Measurements from ENCODE around the gene KCNAB2.

Gene KCNAB2

DNA sequence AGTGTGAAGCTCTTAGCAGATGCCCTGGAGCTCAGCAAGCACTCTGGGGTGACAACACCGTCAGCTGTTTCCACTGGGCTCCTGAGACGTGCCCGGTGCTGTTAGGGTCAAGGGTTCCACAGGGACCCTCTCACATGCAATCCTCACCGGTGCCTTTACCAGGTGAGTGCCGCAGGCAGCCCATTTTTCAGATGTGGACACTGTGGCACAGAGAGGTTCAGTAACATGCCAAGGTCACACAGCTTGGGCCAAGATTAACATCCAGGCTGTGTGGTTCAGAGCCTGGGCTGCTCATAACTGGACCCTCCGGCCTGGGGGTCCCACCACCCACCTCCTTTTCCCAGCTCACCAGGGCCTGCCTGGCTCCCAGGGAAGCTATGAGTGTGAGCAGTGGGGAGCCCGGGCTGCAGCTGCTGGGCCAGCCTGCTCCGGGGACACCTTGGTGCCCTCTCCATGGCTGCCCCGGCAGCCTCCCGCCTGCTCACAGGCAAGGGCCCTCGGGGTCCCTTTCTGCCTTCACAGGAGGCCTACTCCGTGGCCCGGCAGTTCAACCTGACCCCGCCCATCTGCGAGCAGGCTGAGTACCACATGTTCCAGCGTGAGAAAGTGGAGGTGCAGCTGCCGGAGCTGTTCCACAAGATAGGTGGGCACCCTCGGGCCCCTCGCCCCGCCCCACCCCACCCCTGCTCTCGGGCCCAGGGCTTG, 49.3 kb downstream of the KCNAB2 start:
- no peaks in the 10 kb centered on the region for H4K20me1 ChIP-seq (ENCODE audit: insufficient read depth, low read length)
- H3K9ac ChIP-seq (ENCODE audit: low read length) = no peak overlapping the region
- no peak overlapping the region for H3K4me2 ChIP-seq (ENCODE audit: low read length)
- no peak overlapping the region for H2AFZ ChIP-seq (ENCODE audit: low read depth, low read length)
- TF ChIP-seq EZH2phosphoT487 (IDR thresholded peaks at IDR 0.05; ENCODE audit: low read depth) = no peak
- TF ChIP-seq, protein P1, sequence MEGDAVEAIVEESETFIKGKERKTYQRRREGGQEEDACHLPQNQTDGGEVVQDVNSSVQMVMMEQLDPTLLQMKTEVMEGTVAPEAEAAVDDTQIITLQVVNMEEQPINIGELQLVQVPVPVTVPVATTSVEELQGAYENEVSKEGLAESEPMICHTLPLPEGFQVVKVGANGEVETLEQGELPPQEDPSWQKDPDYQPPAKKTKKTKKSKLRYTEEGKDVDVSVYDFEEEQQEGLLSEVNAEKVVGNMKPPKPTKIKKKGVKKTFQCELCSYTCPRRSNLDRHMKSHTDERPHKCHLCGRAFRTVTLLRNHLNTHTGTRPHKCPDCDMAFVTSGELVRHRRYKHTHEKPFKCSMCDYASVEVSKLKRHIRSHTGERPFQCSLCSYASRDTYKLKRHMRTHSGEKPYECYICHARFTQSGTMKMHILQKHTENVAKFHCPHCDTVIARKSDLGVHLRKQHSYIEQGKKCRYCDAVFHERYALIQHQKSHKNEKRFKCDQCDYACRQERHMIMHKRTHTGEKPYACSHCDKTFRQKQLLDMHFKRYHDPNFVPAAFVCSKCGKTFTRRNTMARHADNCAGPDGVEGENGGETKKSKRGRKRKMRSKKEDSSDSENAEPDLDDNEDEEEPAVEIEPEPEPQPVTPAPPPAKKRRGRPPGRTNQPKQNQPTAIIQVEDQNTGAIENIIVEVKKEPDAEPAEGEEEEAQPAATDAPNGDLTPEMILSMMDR (IDR thresholded peaks at IDR 0.05; ENCODE audit: low read depth, low read length) = no peak
- no peaks in the 10 kb centered on the region for H3K36me3 ChIP-seq (replicated peaks; ENCODE audit: low read depth, low read length)
- H3K27ac ChIP-seq (ENCODE audit: low read length) = no peak overlapping the region
- no peaks in the 10 kb centered on the region for H3K27me3 ChIP-seq (ENCODE audit: low read depth, low read length)
- H3K4me3 ChIP-seq (ENCODE audit: low read length) = no peak overlapping the region
- no peaks in the 10 kb centered on the region for H3K9me3 ChIP-seq (ENCODE audit: insufficient read depth, low read length)
- no peaks in the 10 kb centered on the region for H3K4me1 ChIP-seq (ENCODE audit: low read length)
- H3K79me2 ChIP-seq (ENCODE audit: low read length) = no peaks in the 10 kb centered on the region

DNA sequence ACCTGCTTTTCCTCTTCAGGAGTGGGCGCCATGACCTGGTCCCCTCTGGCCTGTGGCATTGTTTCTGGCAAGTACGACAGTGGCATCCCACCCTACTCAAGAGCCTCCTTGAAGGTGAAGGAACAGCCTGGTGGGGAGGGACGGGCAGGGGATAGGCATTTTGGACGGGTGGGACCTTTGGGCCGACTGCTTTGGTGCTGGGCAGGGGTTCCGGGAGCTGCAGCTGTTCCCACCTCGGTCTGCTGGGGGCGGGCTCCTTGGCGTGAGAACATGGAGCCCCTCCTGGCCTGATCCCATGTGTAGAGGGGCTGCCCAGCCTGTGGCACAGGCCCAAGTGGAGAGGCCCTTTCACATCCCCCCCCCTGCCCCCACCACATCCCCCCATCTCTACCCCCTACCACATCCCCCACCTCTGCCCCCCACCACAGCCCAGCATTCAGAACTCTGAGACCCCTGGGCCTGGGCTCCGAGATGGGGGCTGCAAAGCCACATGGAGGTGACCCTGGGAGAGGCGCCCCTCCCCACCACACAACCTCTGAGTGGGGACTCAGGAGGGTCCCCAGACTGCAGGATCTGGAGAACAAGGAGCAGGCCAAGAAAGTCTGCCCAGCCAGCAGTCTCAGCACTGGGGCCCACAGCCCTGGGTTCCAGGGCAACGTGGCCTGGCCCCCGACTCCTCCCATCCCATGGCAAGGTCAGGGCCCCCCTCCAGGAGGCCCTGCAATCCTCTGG, 50.0 kb downstream of the KCNAB2 start:
- no peaks in the 10 kb centered on the region for H3K36me3 ChIP-seq (replicated peaks; ENCODE audit: low read depth, low read length)
- no peaks in the 10 kb centered on the region for H3K9me3 ChIP-seq (ENCODE audit: insufficient read depth, low read length)
- no peak overlapping the region for H3K4me2 ChIP-seq (ENCODE audit: low read length)
- TF ChIP-seq EZH2phosphoT487 (IDR thresholded peaks at IDR 0.05; ENCODE audit: low read depth) = no peak
- no peaks in the 10 kb centered on the region for H4K20me1 ChIP-seq (ENCODE audit: insufficient read depth, low read length)
- no peaks in the 10 kb centered on the region for H3K4me1 ChIP-seq (ENCODE audit: low read length)
- H3K27ac ChIP-seq (ENCODE audit: low read length) = no peak overlapping the region
- H3K9ac ChIP-seq (ENCODE audit: low read length) = no peak overlapping the region
- no peak overlapping the region for H3K4me3 ChIP-seq (ENCODE audit: low read length)
- no peak overlapping the region for H2AFZ ChIP-seq (ENCODE audit: low read depth, low read length)
- no peaks in the 10 kb centered on the region for H3K79me2 ChIP-seq (ENCODE audit: low read length)
- H3K27me3 ChIP-seq (ENCODE audit: low read depth, low read length) = no peaks in the 10 kb centered on the region

DNA sequence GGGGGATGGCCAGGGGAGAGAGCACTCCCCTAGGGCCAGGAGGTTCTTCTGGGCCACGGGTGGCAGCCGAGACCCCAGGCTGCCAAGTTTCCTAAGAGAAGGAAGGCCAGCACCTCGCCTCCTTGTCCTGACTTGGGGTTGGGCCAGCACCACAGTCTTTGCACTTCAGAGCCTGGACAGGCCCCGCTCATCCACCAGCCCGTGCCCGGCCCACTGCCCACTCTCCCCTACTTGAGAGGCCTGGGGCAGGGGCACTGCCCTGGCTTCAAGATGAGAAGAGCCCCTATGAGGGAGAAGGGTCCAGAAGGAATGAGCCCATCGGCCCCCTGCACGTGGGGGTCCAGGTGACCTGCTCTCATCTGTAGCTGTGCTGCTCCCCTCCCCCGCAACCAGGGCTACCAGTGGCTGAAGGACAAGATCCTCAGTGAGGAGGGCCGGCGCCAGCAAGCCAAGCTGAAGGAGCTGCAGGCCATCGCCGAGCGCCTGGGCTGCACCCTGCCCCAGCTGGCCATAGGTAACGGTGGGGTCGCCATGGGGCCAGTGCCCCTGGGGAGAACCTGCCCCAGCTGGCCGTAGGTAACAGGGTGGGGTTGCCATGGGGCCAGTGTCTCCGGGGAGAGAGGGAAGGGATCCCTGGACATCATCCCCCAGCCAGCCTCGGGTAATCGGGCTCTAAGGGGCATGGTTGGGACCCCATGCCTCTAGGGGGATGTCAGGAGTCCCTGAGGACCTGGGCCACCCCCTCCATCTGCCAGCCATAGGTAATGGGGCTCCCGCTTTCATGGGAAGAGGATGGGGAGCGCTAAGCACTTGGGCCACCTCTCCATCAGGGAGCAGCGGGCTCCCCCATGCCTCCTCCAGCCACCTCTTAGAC, 50.8 kb downstream of the KCNAB2 start:
- no peaks in the 10 kb centered on the region for H4K20me1 ChIP-seq (ENCODE audit: insufficient read depth, low read length)

DNA sequence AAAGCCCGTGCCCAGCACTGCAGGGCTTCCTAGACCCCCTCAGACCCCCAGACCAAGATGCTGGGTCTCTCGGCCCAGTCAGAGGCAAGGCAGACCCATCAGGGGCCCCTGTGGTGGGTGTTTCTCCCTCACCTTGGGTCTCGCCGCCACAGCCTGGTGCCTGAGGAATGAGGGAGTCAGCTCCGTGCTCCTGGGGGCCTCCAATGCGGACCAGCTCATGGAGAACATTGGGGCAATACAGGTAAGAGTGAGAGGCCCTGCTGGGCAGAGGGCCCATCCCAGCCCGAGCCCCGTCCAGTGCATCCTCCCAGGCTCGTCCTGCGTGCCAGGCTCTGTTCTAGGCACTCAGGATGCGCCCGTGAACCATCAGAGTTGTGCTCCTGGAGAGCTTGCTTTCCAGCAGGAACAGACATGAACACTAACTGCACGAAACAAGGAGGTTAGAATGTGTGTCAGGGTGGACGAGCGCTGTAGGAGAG, 51.5 kb downstream of the KCNAB2 start:
- Histone ChIP-seq H3K27ac (ENCODE audit: low read length) (no peak overlapping the region), H3K9me3 (ENCODE audit: insufficient read depth, low read length) (no peaks in the 10 kb centered on the region), H3K27me3 (ENCODE audit: low read depth, low read length) (no peaks in the 10 kb centered on the region), H4K20me1 (ENCODE audit: insufficient read depth, low read length) (no peaks in the 10 kb centered on the region), H3K4me2 (ENCODE audit: low read length) (no peak overlapping the region), H3K9ac (ENCODE audit: low read length) (no peak overlapping the region), H3K4me1 (ENCODE audit: low read length) (no peaks in the 10 kb centered on the region), H3K79me2 (ENCODE audit: low read length) (no peaks in the 10 kb centered on the region), H3K36me3 (replicated peaks; ENCODE audit: low read depth, low read length) (no peaks in the 10 kb centered on the region), H3K4me3 (ENCODE audit: low read length) (no peak overlapping the region), H2AFZ (ENCODE audit: low read depth, low read length) (no peak overlapping the region)
- TF ChIP-seq, protein P1 (IDR thresholded peaks at IDR 0.05; ENCODE audit: low read depth, low read length) = no peak
- no peak for TF ChIP-seq EZH2phosphoT487 (IDR thresholded peaks at IDR 0.05; ENCODE audit: low read depth)

More for the DNA sequence above, 50.8 kb downstream of the KCNAB2 start:
- H3K27me3 ChIP-seq (ENCODE audit: low read depth, low read length) = no peaks in the 10 kb centered on the region
- H2AFZ ChIP-seq (ENCODE audit: low read depth, low read length) = no peak overlapping the region
- H3K4me2 ChIP-seq (ENCODE audit: low read length) = no peak overlapping the region
- no peak overlapping the region for H3K4me3 ChIP-seq (ENCODE audit: low read length)
- no peaks in the 10 kb centered on the region for H3K4me1 ChIP-seq (ENCODE audit: low read length)
- H3K36me3 ChIP-seq (replicated peaks; ENCODE audit: low read depth, low read length) = no peaks in the 10 kb centered on the region
- no peak overlapping the region for H3K9ac ChIP-seq (ENCODE audit: low read length)
- H3K79me2 ChIP-seq (ENCODE audit: low read length) = no peaks in the 10 kb centered on the region
- no peaks in the 10 kb centered on the region for H3K9me3 ChIP-seq (ENCODE audit: insufficient read depth, low read length)
- no peak for TF ChIP-seq EZH2phosphoT487 (IDR thresholded peaks at IDR 0.05; ENCODE audit: low read depth)
- TF ChIP-seq, protein P1 (IDR thresholded peaks at IDR 0.05; ENCODE audit: low read depth, low read length) = no peak
- no peak overlapping the region for H3K27ac ChIP-seq (ENCODE audit: low read length)

All from OCI-LY3 (cell line).